GM12878 (cell line): Measurements from ENCODE around the gene RECK. TPM values are rescaled to one million over a fixed set of nuclear protein-coding genes. Genes with fewer than 3 reads are reported as not detected.
"Not testable (repeated sequence)": the region's sequence is repeated elsewhere in the genome, so short reads cannot be mapped to it uniquely, and the experiment has no call there.

Source experiments
- ATAC-seq: fragments of 200-7000 bp; cut with Tn5 transposase; 3 replicates; pipeline ENCODE4 v1.9.1; 2020; ENCODE audit warnings: mild to moderate bottlenecking, moderate library complexity
- BruUV-seq: library from RNA; stranded (reverse); fragments of 400-500 nt; replicated peaks from 2 replicates; lab custom pipeline; 2021; lab: Mats Ljungman, UMichigan
- CTCF ChIA-PET: fragments of 300-600 bp; sonication (Branson Sonifier 250); formaldehyde crosslinking; extraction: SDS; loops from one replicate; lab custom pipeline; 2021; ENCODE audit warnings: inconsistent platforms; lab: Yijun Ruan, JAX
- POLR2A ChIA-PET: fragments of 350-600 bp; formaldehyde crosslinking; extraction: SDS; loops from one replicate; lab custom pipeline; 2021; ENCODE audit warnings: inconsistent platforms; lab: Charles Lee
- RAD21 ChIA-PET: fragments of 300-600 bp; sonication (Branson Sonifier 250); formaldehyde crosslinking; loops from one replicate; lab custom pipeline; 2023; ENCODE audit warnings: antibody characterized with exemption; ENCODE audit not compliant: unreplicated experiment; lab: Charles Lee
- SMC1A ChIA-PET: fragments of 300-600 bp; sonication (Branson Sonifier 250); formaldehyde crosslinking; loops from one replicate; lab custom pipeline; 2023; ENCODE audit not compliant: unreplicated experiment, uncharacterized antibody; lab: Charles Lee
- DNase-seq: peaks from one replicate; pipeline ENCODE4 v3.0.0-alpha.2; 2011; ENCODE audit warnings: low read depth, low spot score
- FAIRE-seq: peaks from 3 replicates; lab custom pipeline; 2011; peaks lifted over from hg19 to GRCh38; lab: Jason Lieb, UNC
- H2AFZ ChIP-seq: 2 replicates; pipeline ENCODE4 v1.6.0; 2011; ENCODE audit warnings: low read depth, low read length, control low read depth; ENCODE audit not compliant: control insufficient read depth
- H3K27ac ChIP-seq: 2 replicates; pipeline ENCODE4 v1.5.1; 2011; ENCODE audit warnings: control low read depth; ENCODE audit not compliant: control insufficient read depth, insufficient read depth
- H3K27me3 ChIP-seq, 2 experiments: replicated peaks in 1 of 2; 2 replicates each; pipeline versions ENCODE4 v1.6.0 to v1.6.1; 2011; ENCODE audit warnings: low read length in 1 of 2; ENCODE audit not compliant: control insufficient read depth in 2 of 2, insufficient read depth in 2 of 2
- H3K36me3 ChIP-seq, 2 experiments: 2 replicates each; pipeline ENCODE4 v1.5.1; 2011; ENCODE audit warnings: low read length in 1 of 2; ENCODE audit not compliant: control insufficient read depth in 2 of 2, insufficient read depth in 2 of 2
- H3K4me1 ChIP-seq: 2 replicates; pipeline ENCODE4 v1.6.1; 2011; ENCODE audit warnings: mild to moderate bottlenecking, low read length, moderate library complexity, mixed read lengths; ENCODE audit not compliant: control insufficient read depth, insufficient read depth
- H3K4me2 ChIP-seq: 2 replicates; pipeline ENCODE4 v1.6.0; 2011; ENCODE audit warnings: control low read depth; ENCODE audit not compliant: control insufficient read depth, insufficient read depth
- H3K4me3 ChIP-seq: fragments of 200-600 bp; sonication (generic); 2 replicates; pipeline ENCODE4 v1.5.1; 2016
- H3K79me2 ChIP-seq: 2 replicates; pipeline ENCODE4 v1.6.0; 2011; ENCODE audit warnings: low read length; ENCODE audit not compliant: control insufficient read depth, insufficient read depth
- H3K9ac ChIP-seq: 2 replicates; pipeline ENCODE4 v1.8.0; 2011; ENCODE audit warnings: low read length, control low read depth, mixed read lengths; ENCODE audit not compliant: control insufficient read depth, insufficient read depth
- H3K9me3 ChIP-seq: replicated peaks from 3 replicates; pipeline ENCODE4 v1.5.1; 2011; ENCODE audit warnings: mild to moderate bottlenecking, low read length; ENCODE audit not compliant: control insufficient read depth, insufficient read depth
- H4K20me1 ChIP-seq: 2 replicates; pipeline ENCODE4 v1.6.0; 2011; ENCODE audit not compliant: control insufficient read depth, insufficient read depth
- HSF1 ChIP-seq: fragments of 150-350 bp; IDR thresholded peaks from 2 replicates; pipeline ENCODE4 v1.6.1; 2014; ENCODE audit warnings: mild to moderate bottlenecking, low read depth, low read length
- NFYB ChIP-seq: IDR thresholded peaks from 2 replicates; pipeline ENCODE4 v1.6.1; 2011; ENCODE audit warnings: low read depth, mild to moderate bottlenecking, low read length, improper control_type of control experiment, moderate library complexity; ENCODE audit not compliant: insufficient read depth
- NRF1 ChIP-seq: conservative IDR thresholded peaks from 2 replicates; pipeline ENCODE4 v1.6.1; 2011; ENCODE audit warnings: mild to moderate bottlenecking, low read depth, low read length, improper control_type of control experiment
- RUNX3 ChIP-seq: IDR thresholded peaks from 2 replicates; pipeline ENCODE4 v1.6.1; 2012; ENCODE audit warnings: low read length, inconsistent platforms
- SIX5 ChIP-seq: IDR thresholded peaks from 2 replicates; pipeline ENCODE4 v1.6.1; 2011; ENCODE audit warnings: mild to moderate bottlenecking, low read depth, low read length, moderate library complexity; ENCODE audit not compliant: severe bottlenecking
- SMC3 ChIP-seq: IDR thresholded peaks from 2 replicates; pipeline ENCODE4 v1.6.1; 2011; ENCODE audit warnings: low read length, improper control_type of control experiment, borderline replicate concordance
- ZNF687 ChIP-seq: fragments of 450-650 bp; IDR thresholded peaks from 2 replicates; pipeline ENCODE4 v1.6.1; 2017; ENCODE audit warnings: mild to moderate bottlenecking, moderate library complexity
- WGBS: methylation state at CpG from one replicate; pipeline ENCODE4 v1.1.6; 2016; ENCODE audit warnings: low lambda C conversion rate; ENCODE audit not compliant: insufficient replicate concordance, insufficient coverage; ENCODE audit errors: missing lambda C conversion rate; 5-methylcytosine and 5-hydroxymethylcytosine counted together
- in situ Hi-C: fragments of 300-500 bp; cut with MboI; formaldehyde crosslinking; loops from 9 replicates; pipeline ENCODE4 v1.14.3; 2018; ENCODE audit warnings: mixed read lengths
- intact Hi-C: fragments of 100-400 bp; cut with micrococcal nuclease; formaldehyde crosslinking; loops from one replicate; pipeline ENCODE4 v1.14.2; 2022; ENCODE audit not compliant: unreplicated experiment
- polyA plus RNA-seq, 11 experiments: library from polyadenylated mRNA; depleted of rRNA in 4 of 11; unstranded in 6 of 11; stranded (reverse) in 5 of 11; fragments of >200 nt; fragmentation: Nextera tagmentation in 4 of 11; fragmentation: Illumina TruSeq in 1 of 11; extraction: Ambion mirVana in 4 of 11; extraction: Trizol in 1 of 11; gene quantifications; 1 replicate in 1 of 11; 2 replicates in 10 of 11; pipeline versions ENCODE4 v1.2.1 to v1.2.3, GENCODE V29; 2011 to 2016; ENCODE audit warnings: inconsistent platforms in 2 of 11, missing spikeins in 2 of 11, low read depth in 1 of 11
- total RNA-seq, 4 experiments: library from RNA; depleted of rRNA in 3 of 4; stranded (reverse); fragments of >200 nt in 3 of 4; fragmentation: Illumina TruSeq in 1 of 4; extraction: Trizol in 1 of 4; gene quantifications; 2 replicates each; pipeline versions ENCODE4 v1.2.1 to v1.2.3, GENCODE V29; 2013 to 2021

RECK gene
- total and polyA plus RNA-seq, 10 of the 15 experiments (the other 5 are each of a cell fraction or from before 2014, with no cell fraction given), result 0.02 to 0.40 (median 0.13) TPM

- no peak for ATAC-seq
- intact Hi-C loops, result no loop called here
- no peak for FAIRE-seq
These were observed 49.7 kb downstream of the RECK start for GRCh38 chr9:36086442-36086841.

GRCh38 chr9:36087054-36087453 lies 50.3 kb downstream of the RECK start:
- H2AFZ ChIP-seq, H3K79me2 ChIP-seq, H4K20me1 ChIP-seq, POLR2A ChIA-PET, H3K27ac ChIP-seq, H3K27me3 ChIP-seq, ATAC-seq, H3K4me2 ChIP-seq, H3K9ac ChIP-seq, BruUV-seq, in situ Hi-C loops, intact Hi-C loops, RAD21 ChIA-PET, H3K4me3 ChIP-seq, H3K36me3 ChIP-seq, FAIRE-seq, H3K4me1 ChIP-seq, DNase-seq, H3K9me3 ChIP-seq, SMC1A ChIA-PET: not testable (repeated sequence)
- CTCF ChIA-PET, result interaction anchor here (0.6 kb wide), 1 partner anchor 18 kb away, joined by 3 read pairs; no protein-coding TSS in a partner anchor

More at GRCh38 chr9:36086442-36086841, 49.7 kb downstream of the RECK start:
- SMC1A ChIA-PET, result interaction anchor here (0.9 kb wide), 1 partner anchor 16 kb away, joined by 3 read pairs; no protein-coding TSS in a partner anchor
- no peaks in the 10 kb centered on the region for H3K27me3 ChIP-seq
- H3K79me2 ChIP-seq, result no peaks in the 10 kb centered on the region
- in situ Hi-C loops, result no loop called here
- CTCF ChIA-PET, result interaction anchor here (0.6 kb wide), 1 partner anchor 19 kb away, joined by 3 read pairs; no protein-coding TSS in a partner anchor
- TF ChIP-seq SIX5 (no peak), RUNX3 (no peak), NFYB (peak; percentile 57; the same call in 1 of the 2 replicates), ZNF687 (no peak), NRF1 (no peak), HSF1 (no peak), SMC3 (no peak)
- no peaks in the 10 kb centered on the region; the same call in 2 of the 3 replicates for H3K9me3 ChIP-seq
- no peak for DNase-seq
- no peak overlapping the region for H2AFZ ChIP-seq
- H3K27ac ChIP-seq, result no peak overlapping the region
- RAD21 ChIA-PET, result no interaction called here
- BruUV-seq, result no TSS peak
- H3K36me3 ChIP-seq, result no peaks in the 10 kb centered on the region
- H4K20me1 ChIP-seq, result no peaks in the 10 kb centered on the region
- WGBS, result 61% methylated on average over 7 of the region's 7 CpGs
- H3K4me2 ChIP-seq, result no peak overlapping the region
- H3K4me3 ChIP-seq, result no peak overlapping the region
- POLR2A ChIA-PET, result no interaction called here
- no peak overlapping the region for H3K9ac ChIP-seq
- H3K4me1 ChIP-seq, result no peaks in the 10 kb centered on the region
